ENCODE results near the gene PDE8B. TPM values are rescaled to one million over a fixed set of nuclear protein-coding genes. Genes with fewer than 3 reads are reported as not detected.

The PDE8B gene
- total RNA-seq, 1 donor from 2014 or later: 7.8 TPM

DNA sequence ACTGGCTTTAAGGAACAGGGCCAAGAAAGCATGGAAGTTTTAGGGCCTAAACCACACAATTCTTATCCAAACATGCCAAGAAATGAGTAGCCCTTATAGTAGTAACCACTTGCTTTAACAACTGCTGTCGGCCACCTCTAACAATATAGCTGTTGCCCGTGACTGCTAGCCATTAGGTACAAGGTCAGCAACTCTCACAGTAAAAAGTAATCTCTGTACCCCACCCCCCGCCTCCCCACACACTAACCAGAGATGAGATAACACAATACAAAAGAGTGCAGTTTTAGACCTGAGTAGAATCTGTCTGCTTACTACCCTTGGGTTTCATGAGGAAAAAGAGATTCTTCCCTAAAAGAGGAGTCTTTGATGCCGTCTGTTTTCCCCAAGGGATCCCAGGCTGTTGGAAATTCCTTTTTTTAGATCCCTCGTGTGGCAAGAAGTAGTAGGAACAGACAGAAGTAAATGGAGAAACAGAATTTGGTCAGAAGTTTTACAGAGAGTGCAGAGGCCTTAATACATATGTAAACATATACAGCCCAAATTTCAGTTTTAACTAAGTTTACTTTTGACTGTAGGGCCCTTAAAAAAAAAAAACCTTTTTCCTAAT lies 187.3 kb downstream of the PDE8B start:
- Mint-ChIP-seq H3K27ac (ENCODE audit: unreplicated experiment) (no peak overlapping the region), H3K9me3 (ENCODE audit: unreplicated experiment) (no peaks in the 10 kb centered on the region), H3K36me3 (ENCODE audit: low read depth, unreplicated experiment) (no peaks in the 10 kb centered on the region)

DNA sequence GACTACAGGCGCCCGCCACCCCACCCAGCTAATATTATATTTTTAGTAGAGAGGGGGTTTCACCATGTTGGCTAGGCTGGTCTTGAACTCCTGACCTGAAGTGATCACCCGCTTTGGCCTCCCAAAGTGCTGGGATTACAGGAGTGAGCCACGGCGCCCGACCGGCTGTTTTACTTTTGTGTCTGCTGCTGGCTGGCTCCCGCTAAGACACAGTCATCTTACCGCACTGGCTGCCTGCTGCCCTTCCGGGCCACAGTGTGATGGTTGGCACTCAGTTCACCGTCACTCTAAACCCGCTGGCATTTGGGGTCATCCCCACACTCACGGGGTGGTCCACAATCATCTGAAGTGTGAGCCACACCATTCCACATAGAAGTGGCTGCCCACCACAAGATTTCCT lies 188.0 kb downstream of the PDE8B start:
- no peak overlapping the region for H3K4me3 Mint-ChIP-seq (ENCODE audit: unreplicated experiment)
- H3K27ac Mint-ChIP-seq (ENCODE audit: unreplicated experiment): no peak overlapping the region
- no peaks in the 10 kb centered on the region for H3K4me1 Mint-ChIP-seq (ENCODE audit: unreplicated experiment)
- no peaks in the 10 kb centered on the region for H3K9me3 Mint-ChIP-seq (ENCODE audit: unreplicated experiment)
- no peaks in the 10 kb centered on the region for H3K36me3 Mint-ChIP-seq (ENCODE audit: low read depth, unreplicated experiment)
- DNase-seq (ENCODE audit: low spot score): no peak
- no peaks in the 10 kb centered on the region for H3K27me3 Mint-ChIP-seq (ENCODE audit: unreplicated experiment)
- TF ChIP-seq, protein P1, sequence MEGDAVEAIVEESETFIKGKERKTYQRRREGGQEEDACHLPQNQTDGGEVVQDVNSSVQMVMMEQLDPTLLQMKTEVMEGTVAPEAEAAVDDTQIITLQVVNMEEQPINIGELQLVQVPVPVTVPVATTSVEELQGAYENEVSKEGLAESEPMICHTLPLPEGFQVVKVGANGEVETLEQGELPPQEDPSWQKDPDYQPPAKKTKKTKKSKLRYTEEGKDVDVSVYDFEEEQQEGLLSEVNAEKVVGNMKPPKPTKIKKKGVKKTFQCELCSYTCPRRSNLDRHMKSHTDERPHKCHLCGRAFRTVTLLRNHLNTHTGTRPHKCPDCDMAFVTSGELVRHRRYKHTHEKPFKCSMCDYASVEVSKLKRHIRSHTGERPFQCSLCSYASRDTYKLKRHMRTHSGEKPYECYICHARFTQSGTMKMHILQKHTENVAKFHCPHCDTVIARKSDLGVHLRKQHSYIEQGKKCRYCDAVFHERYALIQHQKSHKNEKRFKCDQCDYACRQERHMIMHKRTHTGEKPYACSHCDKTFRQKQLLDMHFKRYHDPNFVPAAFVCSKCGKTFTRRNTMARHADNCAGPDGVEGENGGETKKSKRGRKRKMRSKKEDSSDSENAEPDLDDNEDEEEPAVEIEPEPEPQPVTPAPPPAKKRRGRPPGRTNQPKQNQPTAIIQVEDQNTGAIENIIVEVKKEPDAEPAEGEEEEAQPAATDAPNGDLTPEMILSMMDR (IDR thresholded peaks at IDR 0.05; ENCODE audit: unreplicated experiment): no peak

More for the DNA sequence above, 187.3 kb downstream of the PDE8B start:
- Mint-ChIP-seq H3K4me1 (ENCODE audit: unreplicated experiment) (no peaks in the 10 kb centered on the region), H3K4me3 (ENCODE audit: unreplicated experiment) (no peak overlapping the region), H3K27me3 (ENCODE audit: unreplicated experiment) (no peaks in the 10 kb centered on the region)
- TF ChIP-seq, protein P1 (IDR thresholded peaks at IDR 0.05; ENCODE audit: unreplicated experiment): no peak
- DNase-seq (ENCODE audit: low spot score): no peak

DNA sequence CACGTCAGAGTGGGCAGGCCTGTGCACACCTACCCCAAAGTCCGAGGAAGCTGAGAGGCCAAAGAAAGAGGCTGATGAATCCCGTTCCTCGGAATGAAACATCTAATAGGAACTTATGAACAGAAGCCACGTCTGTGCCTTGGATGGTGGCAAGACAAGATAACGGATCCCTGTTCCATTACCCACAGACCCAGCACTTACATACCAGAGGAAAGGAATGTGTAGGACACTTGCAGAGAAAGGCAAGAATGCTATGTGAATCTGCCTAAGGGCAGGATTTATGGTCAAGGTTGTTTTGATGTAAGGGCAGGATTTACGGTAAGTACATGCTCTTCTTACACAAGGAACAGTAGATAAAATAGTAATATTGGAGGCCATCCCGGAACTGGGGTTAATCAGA lies 188.4 kb downstream of the PDE8B start:
- no peak for DNase-seq (ENCODE audit: low spot score)
- Mint-ChIP-seq H3K36me3 (ENCODE audit: low read depth, unreplicated experiment) (no peaks in the 10 kb centered on the region), H3K9me3 (ENCODE audit: unreplicated experiment) (no peaks in the 10 kb centered on the region), H3K27ac (ENCODE audit: unreplicated experiment) (no peak overlapping the region), H3K4me3 (ENCODE audit: unreplicated experiment) (no peak overlapping the region), H3K4me1 (ENCODE audit: unreplicated experiment) (no peaks in the 10 kb centered on the region), H3K27me3 (ENCODE audit: unreplicated experiment) (no peaks in the 10 kb centered on the region)
- TF ChIP-seq, protein P1 (IDR thresholded peaks at IDR 0.05; ENCODE audit: unreplicated experiment): no peak

DNA sequence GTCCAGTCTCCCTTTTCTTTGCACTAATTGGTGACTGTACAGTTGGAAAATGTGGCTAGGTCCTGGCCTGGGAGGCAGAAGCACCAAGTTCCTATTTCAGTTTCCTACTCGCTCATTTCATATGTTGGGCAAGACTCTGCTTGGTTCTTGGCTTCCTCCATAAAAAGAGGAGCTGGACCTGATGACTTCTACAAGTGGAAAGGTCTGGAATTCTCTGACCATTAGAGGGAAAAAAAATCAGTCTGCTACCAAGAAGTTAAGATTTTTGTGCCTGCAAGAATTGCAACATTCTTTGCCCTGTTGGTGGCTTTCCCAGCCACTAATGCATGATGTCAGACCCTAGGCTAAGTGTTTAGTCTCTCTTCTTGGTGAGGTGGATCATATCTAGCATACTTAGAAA lies 190.2 kb downstream of the PDE8B start:
- no peaks in the 10 kb centered on the region for H3K9me3 Mint-ChIP-seq (ENCODE audit: unreplicated experiment)
- no peaks in the 10 kb centered on the region for H3K36me3 Mint-ChIP-seq (ENCODE audit: low read depth, unreplicated experiment)
- no peak overlapping the region for H3K4me3 Mint-ChIP-seq (ENCODE audit: unreplicated experiment)
- DNase-seq (ENCODE audit: low spot score): no peak
- H3K27me3 Mint-ChIP-seq (ENCODE audit: unreplicated experiment): no peaks in the 10 kb centered on the region
- TF ChIP-seq, protein P1 (IDR thresholded peaks at IDR 0.05; ENCODE audit: unreplicated experiment): no peak
- no peaks in the 10 kb centered on the region for H3K4me1 Mint-ChIP-seq (ENCODE audit: unreplicated experiment)
- no peak overlapping the region for H3K27ac Mint-ChIP-seq (ENCODE audit: unreplicated experiment)

DNA sequence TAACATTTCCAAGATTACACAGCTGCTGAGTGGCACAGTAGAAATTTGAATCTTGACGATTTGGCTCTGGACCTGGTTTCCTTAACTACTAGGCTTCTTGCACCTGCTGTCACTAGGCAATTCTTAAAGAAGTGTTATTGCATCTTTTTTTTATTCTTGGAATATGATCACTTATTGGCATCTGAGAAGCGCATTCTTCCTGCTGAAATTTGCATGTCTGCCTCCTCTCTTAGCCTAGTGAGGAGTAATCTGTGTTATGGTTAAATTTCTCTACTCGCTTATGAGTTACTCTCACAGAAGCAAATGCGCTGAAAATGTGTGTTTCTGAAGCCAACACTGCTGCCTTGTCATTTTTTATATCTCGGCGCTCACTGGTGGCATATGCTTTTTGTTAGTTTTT lies 192.3 kb downstream of the PDE8B start:
- TF ChIP-seq, protein P1 (IDR thresholded peaks at IDR 0.05; ENCODE audit: unreplicated experiment): no peak
- Mint-ChIP-seq H3K36me3 (ENCODE audit: low read depth, unreplicated experiment) (no peaks in the 10 kb centered on the region), H3K9me3 (ENCODE audit: unreplicated experiment) (no peaks in the 10 kb centered on the region), H3K4me3 (ENCODE audit: unreplicated experiment) (no peak overlapping the region), H3K27me3 (ENCODE audit: unreplicated experiment) (no peaks in the 10 kb centered on the region), H3K4me1 (ENCODE audit: unreplicated experiment) (no peaks in the 10 kb centered on the region), H3K27ac (ENCODE audit: unreplicated experiment) (no peak overlapping the region)
- DNase-seq (ENCODE audit: low spot score): no peak

All from endothelial cell (in vitro differentiated cells).